NCI-H526 treated with DMSO at 0.1 percent for 48 hours (cell line): Measurements from ENCODE around the gene PPTC7.
"Not testable (repeated sequence)": the region's sequence is repeated elsewhere in the genome, so short reads cannot be mapped to it uniquely, and the experiment has no call there.

Experiments
- DNase-seq: peaks from one replicate; lab custom pipeline; 2025; lab: John Stamatoyannopoulos, UW

PPTC7 gene

GRCh38 chr12:110583137-110584059, at the start of gene PPTC7:
PPTC7 (minus strand) TSS chr12:110583318; CDS start chr12:110583031, 287 bp downstream.
- peak; percentile 91 for DNase-seq

DNA sequence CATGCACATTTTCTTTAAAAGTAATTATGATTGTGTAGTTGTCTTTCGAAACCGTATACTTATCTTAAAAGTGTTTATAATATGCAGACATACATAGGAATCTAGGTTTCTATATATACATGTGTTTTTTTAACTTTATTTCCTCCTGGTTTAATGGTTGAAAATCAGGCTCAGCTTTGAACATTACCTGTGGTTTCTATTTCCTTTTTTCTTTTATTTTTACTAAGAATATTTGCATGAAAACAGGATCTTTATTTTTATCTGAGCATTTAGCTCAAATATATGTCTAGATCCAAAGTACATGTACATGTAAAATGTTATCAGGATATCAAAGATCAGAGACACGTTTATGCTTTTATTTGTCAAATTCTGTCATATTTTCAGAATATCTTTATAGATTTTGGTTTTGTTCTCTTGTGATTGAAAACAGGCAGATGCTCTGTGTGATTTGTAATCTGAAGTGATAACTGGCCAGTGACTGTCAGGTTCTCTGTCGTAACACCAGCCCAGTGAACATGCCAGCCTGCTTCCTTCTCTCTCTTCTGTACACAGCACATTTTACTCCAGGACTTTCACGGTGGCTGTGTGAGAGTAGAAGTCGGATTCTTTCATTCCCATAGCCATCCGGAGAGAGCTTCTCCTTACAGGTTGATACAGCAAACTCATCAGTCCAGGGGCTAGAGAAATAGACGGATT, 44.5 kb upstream of the PPTC7 start:
- DNase-seq: no peak

GRCh38 chr12:110622582-110622981, 39.5 kb upstream of the PPTC7 start:
- no peak for DNase-seq

- DNase-seq: no peak
Measured at GRCh38 chr12:110619534-110619953, 36.4 kb upstream of the PPTC7 start.

DNA sequence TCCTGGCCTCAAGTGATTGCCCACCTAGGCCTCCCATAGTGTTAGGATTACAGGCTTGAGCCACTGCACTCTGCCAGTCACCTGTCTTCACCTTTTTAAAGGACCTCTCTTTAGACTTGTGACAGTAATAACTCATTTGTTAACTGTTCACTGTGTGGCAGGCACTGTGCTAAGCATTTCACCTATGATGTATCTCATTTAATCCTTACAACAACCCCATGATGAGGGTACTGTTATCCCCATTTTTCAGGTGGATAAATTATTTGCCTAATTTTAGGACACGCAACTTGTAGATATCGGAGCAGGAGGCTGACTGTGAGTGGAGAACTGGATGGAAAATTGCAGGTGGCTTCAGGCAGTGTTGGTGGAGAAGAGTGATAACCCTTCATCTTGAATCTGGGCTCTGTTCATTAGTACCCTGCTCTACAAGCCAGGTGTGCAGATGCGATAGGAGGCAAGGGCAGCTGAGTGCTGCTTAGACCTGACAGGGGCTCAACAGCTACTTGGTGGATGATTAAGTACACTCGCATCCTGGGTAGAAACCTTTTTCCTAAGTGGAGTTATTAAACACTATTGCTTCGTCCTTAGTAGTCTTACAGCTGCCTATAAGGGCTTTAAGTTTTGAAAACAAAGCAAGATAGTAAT, 33.5 kb upstream of the PPTC7 start:
- no peak for DNase-seq

GRCh38 chr12:110615171-110615570, 32.1 kb upstream of the PPTC7 start:
- no peak for DNase-seq

- peak; percentile 93 for DNase-seq
Measured at GRCh38 chr12:110613771-110614684, 30.9 kb upstream of the PPTC7 start, which contains the start of gene TCTN1. TCTN1 (plus strand) TSS chr12:110614129; CDS start chr12:110614183, 54 bp downstream.

GRCh38 chr12:110613071-110613770, 30.1 kb upstream of the PPTC7 start:
- DNase-seq: no peak

GRCh38 chr12:110606253-110606611, 23.1 kb upstream of the PPTC7 start:
- no peak for DNase-seq

DNA sequence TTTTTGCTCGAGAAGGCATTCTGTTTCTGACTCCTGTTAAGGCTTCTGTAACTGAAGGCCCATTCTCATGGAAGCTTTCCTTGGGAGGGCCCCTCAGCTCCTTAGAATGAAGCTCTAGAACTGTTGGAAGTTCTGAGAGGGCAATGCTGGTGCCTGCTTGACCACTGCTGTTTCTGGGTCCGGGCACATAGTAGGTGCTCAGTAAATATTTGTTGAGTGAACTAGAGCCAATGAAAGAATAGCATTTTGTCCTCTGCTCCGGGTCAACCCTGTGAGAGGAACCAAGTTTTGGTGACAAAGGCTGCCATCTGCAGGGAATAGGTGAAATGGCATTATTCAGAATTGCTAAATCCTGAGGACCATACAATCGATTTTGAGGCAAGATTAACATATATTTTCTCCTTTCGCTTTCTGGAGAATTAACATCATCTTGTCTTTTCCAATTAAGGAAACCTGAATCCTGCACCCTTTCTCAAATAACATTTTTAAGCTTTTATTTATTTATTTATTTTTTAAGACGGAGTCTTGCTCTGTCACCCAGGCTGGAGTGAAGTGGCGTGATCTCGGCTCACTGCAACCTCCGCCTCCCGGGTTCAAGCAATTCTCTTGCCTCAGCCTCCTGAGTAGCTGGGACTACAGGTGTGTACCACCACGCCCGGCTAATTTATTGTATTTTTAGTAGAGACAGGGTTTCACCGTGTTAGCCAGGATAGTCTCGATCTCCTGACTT, 19.1 kb upstream of the PPTC7 start:
- peak; percentile 9 for DNase-seq

GRCh38 chr12:110600254-110600653, 17.1 kb upstream of the PPTC7 start:
- no peak for DNase-seq

DNA sequence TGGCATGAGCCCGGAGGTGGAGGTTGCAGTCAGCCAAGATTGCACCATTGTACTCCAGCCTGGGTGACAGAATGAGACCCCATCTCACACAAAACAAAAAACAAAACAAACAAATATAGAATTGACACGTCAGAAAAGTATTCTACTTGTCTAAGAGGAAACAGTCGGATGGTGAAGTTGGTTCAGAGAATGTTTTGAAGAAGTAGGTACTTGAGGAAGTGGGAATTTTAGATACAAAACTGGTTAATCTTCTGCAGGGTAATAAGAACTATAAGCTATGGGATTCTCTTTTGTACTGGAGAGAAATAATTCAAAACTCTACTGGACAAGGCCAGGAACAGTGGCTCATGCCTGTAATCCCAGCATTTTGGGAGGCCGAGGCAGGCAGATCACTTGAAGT, 16.2 kb upstream of the PPTC7 start:
- DNase-seq: no peak

DNA sequence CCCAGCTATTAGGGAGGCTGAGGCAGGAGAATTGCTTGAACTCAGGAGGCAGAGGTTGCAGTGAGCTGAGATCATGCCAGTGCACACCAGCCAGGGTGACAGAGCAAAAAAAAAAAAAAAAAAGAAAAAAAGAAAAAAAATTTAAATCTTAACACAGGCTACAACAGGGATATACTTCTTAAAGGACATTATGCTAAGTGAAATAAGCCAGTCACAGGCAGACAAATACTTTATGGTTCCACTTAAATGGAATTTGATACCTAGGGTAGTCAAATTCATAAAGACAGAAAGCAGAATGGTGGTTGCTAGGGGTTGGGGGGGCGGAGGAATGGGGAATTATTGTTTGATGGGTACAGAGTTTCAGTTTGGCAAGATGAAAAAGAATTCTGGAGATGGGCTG, 14.8 kb upstream of the PPTC7 start:
- no peak for DNase-seq

GRCh38 chr12:110592919-110593318, 9.8 kb upstream of the PPTC7 start:
- DNase-seq: not testable (repeated sequence)

DNA sequence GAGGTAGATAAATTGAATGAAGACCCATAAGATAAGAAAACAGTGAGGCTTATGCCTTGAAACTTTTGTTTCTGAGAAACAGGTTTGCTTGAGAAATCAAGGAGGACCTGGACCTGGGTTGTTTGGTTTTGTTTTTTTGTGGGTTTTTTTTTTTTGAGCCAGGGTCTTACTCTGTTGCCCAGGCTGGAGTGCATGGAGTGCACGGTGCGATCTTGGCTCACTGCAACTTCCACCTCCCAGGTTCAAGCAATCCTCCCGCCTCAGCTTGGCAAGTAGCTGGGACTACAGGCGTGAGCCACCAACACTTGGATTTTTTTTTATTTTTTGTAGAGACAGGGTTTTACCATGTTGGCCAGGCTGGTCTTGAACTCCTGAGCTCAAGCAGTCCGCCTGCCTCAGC, 9.0 kb upstream of the PPTC7 start:
- DNase-seq: no peak

- DNase-seq: no peak
Measured at GRCh38 chr12:110591451-110592051, 8.4 kb upstream of the PPTC7 start.

GRCh38 chr12:110590806-110591326, 7.7 kb upstream of the PPTC7 start:
- no peak for DNase-seq

DNA sequence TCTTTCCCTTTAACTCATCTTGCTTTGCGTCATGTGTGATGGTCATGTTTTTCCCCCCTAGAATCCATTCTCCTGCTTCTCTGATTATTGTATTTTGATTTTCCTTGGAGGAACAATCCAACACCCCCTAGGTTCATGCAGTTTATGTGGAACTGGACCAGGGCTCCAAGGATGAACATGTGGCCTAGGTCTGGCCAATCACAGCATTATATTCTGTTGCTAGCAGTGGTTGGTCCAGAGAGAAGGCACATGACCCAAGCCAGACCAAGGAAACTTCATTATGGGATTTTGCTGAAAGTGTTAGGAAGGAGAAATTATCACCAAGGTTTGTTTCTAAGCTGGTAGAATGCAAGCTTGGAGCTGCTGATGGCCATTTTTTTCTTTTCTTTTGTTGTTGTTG, 6.9 kb upstream of the PPTC7 start:
- no peak for DNase-seq

- DNase-seq: not testable (repeated sequence)
Measured at GRCh38 chr12:110587102-110587501, 4.0 kb upstream of the PPTC7 start.
